ENCODE data around the gene DUSP14. TPM values are rescaled to one million over a fixed set of nuclear protein-coding genes. Genes with fewer than 3 reads are reported as not detected.
"Not testable (repeated sequence)": the region's sequence is repeated elsewhere in the genome, so short reads cannot be mapped to it uniquely, and the experiment has no call there.

The DUSP14 gene
- total RNA-seq, 1 donor from 2014 or later = 19.2 TPM

- H3K4me3 Mint-ChIP-seq (ENCODE audit: low read depth) = no peak overlapping the region
- no peak for TF ChIP-seq CTCF (IDR thresholded peaks at IDR 0.05; ENCODE audit: unreplicated experiment)
- no peaks in the 10 kb centered on the region for H3K27me3 Mint-ChIP-seq
- H3K27ac Mint-ChIP-seq = no peak overlapping the region
- H3K36me3 Mint-ChIP-seq (ENCODE audit: insufficient read depth) = peaks cover 7% of the 10 kb centered on the region
- H3K9me3 Mint-ChIP-seq (ENCODE audit: low read depth) = no peaks in the 10 kb centered on the region
- H3K4me1 Mint-ChIP-seq (ENCODE audit: low read depth) = peaks cover 3% of the 10 kb centered on the region
- no peak for DNase-seq (ENCODE audit: low spot score, unreplicated experiment)
These were observed 17.4 kb downstream of the DUSP14 start for GRCh38 chr17:37507111-37507510.

DNA sequence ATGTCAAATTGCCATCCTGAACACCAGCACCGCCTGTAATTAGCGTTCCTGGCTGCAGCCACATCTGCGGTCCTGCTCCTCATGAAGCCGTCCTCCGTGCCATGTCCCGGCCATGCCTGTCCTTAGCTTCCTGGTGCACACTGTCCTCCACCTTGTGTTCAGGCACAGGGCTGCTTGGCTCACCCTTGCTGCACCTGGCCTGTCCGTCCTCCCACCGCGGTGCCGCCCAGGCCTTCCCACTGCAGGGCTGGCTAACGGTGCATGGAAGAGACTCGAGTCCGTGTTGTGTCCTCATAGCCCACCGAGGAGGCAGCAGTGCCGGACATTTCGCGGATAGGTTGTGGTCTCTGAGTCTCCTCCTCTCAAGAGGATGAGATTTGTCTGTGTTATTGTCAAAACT lies 20.4 kb downstream of the DUSP14 start:
- peak overlapping the region; percentile 61 for H3K27ac Mint-ChIP-seq
- no peaks in the 10 kb centered on the region for H3K27me3 Mint-ChIP-seq
- peaks cover 11% of the 10 kb centered on the region for H3K36me3 Mint-ChIP-seq (ENCODE audit: insufficient read depth)

GRCh38 chr17:37511642-37512041 lies 22.0 kb downstream of the DUSP14 start:
- not testable (repeated sequence) for H3K9me3 Mint-ChIP-seq (ENCODE audit: low read depth); H3K4me3 Mint-ChIP-seq (ENCODE audit: low read depth); H3K27ac Mint-ChIP-seq; H3K4me1 Mint-ChIP-seq (ENCODE audit: low read depth); DNase-seq (ENCODE audit: low spot score, unreplicated experiment); H3K27me3 Mint-ChIP-seq
- H3K36me3 Mint-ChIP-seq (ENCODE audit: insufficient read depth) = peaks cover 11% of the 10 kb centered on the region

More for the DNA sequence above, 20.4 kb downstream of the DUSP14 start:
- Mint-ChIP-seq H3K4me3 (ENCODE audit: low read depth) (no peak overlapping the region), H3K9me3 (ENCODE audit: low read depth) (no peaks in the 10 kb centered on the region), H3K4me1 (ENCODE audit: low read depth) (peaks cover 6% of the 10 kb centered on the region)
- no peak for DNase-seq (ENCODE audit: low spot score, unreplicated experiment)
- no peak for TF ChIP-seq CTCF (IDR thresholded peaks at IDR 0.05; ENCODE audit: unreplicated experiment)

DNA sequence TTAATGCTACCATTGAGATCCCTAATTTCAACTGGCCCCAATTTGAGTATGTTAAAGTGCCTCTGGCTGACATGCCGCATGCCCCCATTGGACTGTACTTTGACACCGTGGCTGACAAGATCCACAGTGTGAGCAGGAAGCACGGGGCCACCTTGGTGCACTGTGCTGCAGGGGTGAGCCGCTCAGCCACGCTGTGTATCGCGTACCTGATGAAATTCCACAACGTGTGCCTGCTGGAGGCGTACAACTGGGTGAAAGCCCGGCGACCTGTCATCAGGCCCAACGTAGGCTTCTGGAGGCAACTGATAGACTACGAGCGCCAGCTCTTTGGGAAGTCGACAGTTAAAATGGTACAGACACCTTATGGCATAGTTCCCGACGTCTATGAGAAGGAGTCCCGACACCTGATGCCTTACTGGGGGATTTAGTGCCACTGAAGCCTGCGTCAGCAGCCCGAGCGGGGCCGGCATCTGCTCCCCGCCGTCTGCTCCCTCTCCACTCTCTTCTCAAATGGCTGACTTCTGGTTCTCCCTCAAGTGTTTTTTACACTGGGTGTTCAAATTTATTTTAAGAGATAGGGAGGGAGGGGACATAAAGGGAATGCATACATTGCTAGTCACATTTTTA lies 22.9 kb downstream of the DUSP14 start:
- DNase-seq (ENCODE audit: low spot score, unreplicated experiment) = no peak
- H3K4me3 Mint-ChIP-seq (ENCODE audit: low read depth) = no peak overlapping the region

GRCh38 chr17:37513711-37514110 lies 24.0 kb downstream of the DUSP14 start:
- TF ChIP-seq CTCF (IDR thresholded peaks at IDR 0.05; ENCODE audit: unreplicated experiment) = no peak
- peaks cover 6% of the 10 kb centered on the region for H3K4me1 Mint-ChIP-seq (ENCODE audit: low read depth)
- no peaks in the 10 kb centered on the region for H3K9me3 Mint-ChIP-seq (ENCODE audit: low read depth)
- H3K27ac Mint-ChIP-seq = peak overlapping the region; percentile 41
- no peaks in the 10 kb centered on the region for H3K27me3 Mint-ChIP-seq
- DNase-seq (ENCODE audit: low spot score, unreplicated experiment) = no peak
- H3K36me3 Mint-ChIP-seq (ENCODE audit: insufficient read depth) = peaks cover 19% of the 10 kb centered on the region
- no peak overlapping the region for H3K4me3 Mint-ChIP-seq (ENCODE audit: low read depth)

More for the DNA sequence above, 22.9 kb downstream of the DUSP14 start:
- H3K27ac Mint-ChIP-seq = peak overlapping the region; percentile 27
- peaks cover 11% of the 10 kb centered on the region for H3K36me3 Mint-ChIP-seq (ENCODE audit: insufficient read depth)
- no peaks in the 10 kb centered on the region for H3K9me3 Mint-ChIP-seq (ENCODE audit: low read depth)
- H3K27me3 Mint-ChIP-seq = no peaks in the 10 kb centered on the region
- no peak for TF ChIP-seq CTCF (IDR thresholded peaks at IDR 0.05; ENCODE audit: unreplicated experiment)
- peaks cover 6% of the 10 kb centered on the region for H3K4me1 Mint-ChIP-seq (ENCODE audit: low read depth)

DNA sequence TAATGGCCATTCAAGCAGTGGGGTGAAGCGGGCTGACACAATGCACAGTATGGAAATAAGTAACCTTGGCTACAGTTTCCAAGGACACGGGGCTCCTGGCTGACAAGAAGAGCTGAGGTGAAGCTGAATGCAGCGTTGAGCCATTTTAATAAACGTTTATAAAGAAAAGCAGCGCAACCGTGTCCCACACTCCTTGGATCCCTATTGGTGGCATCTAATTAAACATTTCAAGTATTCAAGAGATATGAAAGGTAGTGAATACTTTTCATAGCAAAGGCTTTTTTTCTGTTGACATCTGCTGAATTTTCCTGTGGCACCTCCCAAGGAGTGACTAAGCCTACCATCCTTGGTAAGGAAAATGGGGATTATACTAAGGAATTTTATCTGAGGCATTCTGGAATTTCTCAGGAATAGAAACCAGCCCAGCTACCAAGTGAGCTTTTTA lies 26.5 kb downstream of the DUSP14 start:
- H3K4me1 Mint-ChIP-seq (ENCODE audit: low read depth) = peaks cover 6% of the 10 kb centered on the region
- no peaks in the 10 kb centered on the region for H3K27me3 Mint-ChIP-seq
- H3K9me3 Mint-ChIP-seq (ENCODE audit: low read depth) = no peaks in the 10 kb centered on the region
- peaks cover 15% of the 10 kb centered on the region for H3K36me3 Mint-ChIP-seq (ENCODE audit: insufficient read depth)
- peak overlapping the region; percentile 31 for H3K27ac Mint-ChIP-seq
- H3K4me3 Mint-ChIP-seq (ENCODE audit: low read depth) = no peak overlapping the region
- no peak for TF ChIP-seq CTCF (IDR thresholded peaks at IDR 0.05; ENCODE audit: unreplicated experiment)
- DNase-seq (ENCODE audit: low spot score, unreplicated experiment) = no peak

Data from progenitor cell of endocrine pancreas (in vitro differentiated cells).